Keratinocyte (primary cell): Measurements from ENCODE around the gene COTL1. TPM values are rescaled to one million over a fixed set of nuclear protein-coding genes. Genes with fewer than 3 reads are reported as not detected.

Experiments
- DNase-seq: peaks from one replicate; pipeline ENCODE4 v3.0.0-alpha.2; 2011; ENCODE audit warnings: low read depth, missing footprints, low spot score
- FAIRE-seq: peaks from 2 replicates; lab custom pipeline; 2011; peaks lifted over from hg19 to GRCh38; lab: Jason Lieb, UNC
- H2AFZ ChIP-seq: 2 replicates; pipeline ENCODE4 v1.6.0; 2012; ENCODE audit warnings: low read length, control low read depth, inconsistent platforms; ENCODE audit not compliant: control insufficient read depth
- H3K27ac ChIP-seq: 2 replicates; pipeline ENCODE4 v1.5.1; 2011; ENCODE audit warnings: low read length; ENCODE audit not compliant: control insufficient read depth, insufficient read depth
- H3K27me3 ChIP-seq: 3 replicates; pipeline ENCODE4 v1.6.0; 2011; ENCODE audit warnings: low read length; ENCODE audit not compliant: control insufficient read depth, insufficient read depth; ENCODE audit errors: extremely low read depth
- H3K36me3 ChIP-seq, 2 experiments: 2 replicates in 1 of 2; 3 replicates in 1 of 2; pipeline ENCODE4 v1.5.1; 2011; ENCODE audit warnings: low read length in 2 of 2, mild to moderate bottlenecking in 1 of 2; ENCODE audit not compliant: control insufficient read depth in 2 of 2, insufficient read depth in 2 of 2; ENCODE audit errors: extremely low read depth in 1 of 2
- H3K4me1 ChIP-seq: 3 replicates; pipeline ENCODE4 v1.5.1; 2011; ENCODE audit warnings: low read length; ENCODE audit not compliant: control insufficient read depth, insufficient read depth; ENCODE audit errors: extremely low read depth
- H3K4me2 ChIP-seq: 3 replicates; pipeline ENCODE4 v1.6.0; 2011; ENCODE audit warnings: low read depth, low read length; ENCODE audit not compliant: control insufficient read depth, insufficient read depth; ENCODE audit errors: extremely low read depth
- H3K4me3 ChIP-seq, 3 experiments: fragments of 200-600 bp in 1 of 3; sonication (generic) in 1 of 3; 2 replicates in 2 of 3; 3 replicates in 1 of 3; pipeline ENCODE4 v1.5.1; 2011 to 2016; ENCODE audit warnings: low read length in 3 of 3, mild to moderate bottlenecking in 3 of 3, control low read depth in 2 of 3, inconsistent platforms in 1 of 3, low read depth in 1 of 3, mixed read lengths in 1 of 3, mixed run types in 1 of 3, moderate library complexity in 1 of 3; ENCODE audit not compliant: control insufficient read depth in 2 of 3, insufficient read depth in 2 of 3; ENCODE audit errors: extremely low read depth in 1 of 3
- H3K79me2 ChIP-seq: 2 replicates; pipeline ENCODE4 v1.6.0; 2012; ENCODE audit warnings: low read length; ENCODE audit not compliant: control insufficient read depth, insufficient read depth
- H3K9ac ChIP-seq: 3 replicates; pipeline ENCODE4 v1.6.0; 2011; ENCODE audit warnings: low read length; ENCODE audit not compliant: control insufficient read depth, insufficient read depth; ENCODE audit errors: extremely low read depth
- H3K9me1 ChIP-seq: 3 replicates; pipeline ENCODE4 v1.6.0; 2011; ENCODE audit warnings: low read length; ENCODE audit not compliant: control insufficient read depth, insufficient read depth; ENCODE audit errors: extremely low read depth
- H3K9me3 ChIP-seq: 2 replicates; pipeline ENCODE4 v1.5.1; 2012; ENCODE audit warnings: low read depth, low read length; ENCODE audit not compliant: control insufficient read depth
- H4K20me1 ChIP-seq: 3 replicates; pipeline ENCODE4 v1.6.0; 2011; ENCODE audit warnings: low read length; ENCODE audit not compliant: control insufficient read depth, insufficient read depth; ENCODE audit errors: extremely low read depth
- CTCF ChIP-seq, 3 experiments: IDR thresholded peaks in 1 of 3; conservative IDR thresholded peaks in 1 of 3; optimal IDR thresholded peaks in 1 of 3; 2 replicates in 2 of 3; 3 replicates in 1 of 3; pipeline versions ENCODE3 to v1.5.1; 2011; ENCODE audit warnings: low read length in 3 of 3, mild to moderate bottlenecking in 3 of 3, moderate library complexity in 2 of 3, control low read depth in 1 of 3, inconsistent platforms in 1 of 3; ENCODE audit not compliant: insufficient read depth in 2 of 3; ENCODE audit errors: extremely low read depth in 1 of 3
- EZH2 ChIP-seq: IDR thresholded peaks from one replicate; pipeline ENCODE4 v1.6.1; 2012; ENCODE audit warnings: inconsistent platforms, mild to moderate bottlenecking, low read length, moderate library complexity
- dilution Hi-C: fragments of 300-500 bp; cut with MboI; formaldehyde crosslinking; loops from one replicate; pipeline ENCODE4 v1.7.0; 2020; ENCODE audit warnings: low sequenced_read_pairs; ENCODE audit not compliant: extremely low pct_ligation_motif_present
- polyA plus RNA-seq, 5 experiments: library from polyadenylated mRNA; depleted of rRNA in 3 of 5; stranded (reverse) in 3 of 5; stranded (forward) in 1 of 5; unstranded in 1 of 5; fragments of >200 nt; gene quantifications; 1 replicate in 1 of 5; 2 replicates in 3 of 5; 3 replicates in 1 of 5; pipeline versions ENCODE4 v1.2.1 to v1.2.3, GENCODE V29; 2011 to 2012; ENCODE audit warnings: missing spikeins in 2 of 5, low read depth in 1 of 5, low replicate concordance in 1 of 5

The COTL1 gene
- polyA plus RNA-seq, 1 donor (not counting 4 experiments of a cell fraction or from before 2014, with no cell fraction given): 116 TPM

- H3K36me3 ChIP-seq: peaks cover 7 to 17% of the 10 kb centered on the region in 2 experiments
- H3K9ac ChIP-seq: peak overlapping the region; percentile 39
- H3K9me3 ChIP-seq: no peaks in the 10 kb centered on the region
- H3K4me2 ChIP-seq: peak overlapping the region; percentile 1
- peaks cover 26% of the 10 kb centered on the region for H3K4me1 ChIP-seq
- H3K27ac ChIP-seq: peak overlapping the region; percentile 73
- TF ChIP-seq EZH2 (no peak), CTCF (optimal IDR thresholded peaks at IDR 0.05 in 1 of 3, IDR thresholded peaks at IDR 0.05 in 1 of 3, conservative IDR thresholded peaks at IDR 0.05 in 1 of 3; ENCODE audit: extremely low read depth in 1 of 3, insufficient read depth in 2 of 3, low read length in 3 of 3) (no peak)
- H2AFZ ChIP-seq: no peak overlapping the region
- DNase-seq: peak; percentile 75
- peaks cover 3% of the 10 kb centered on the region for H3K9me1 ChIP-seq
- peaks cover 28% of the 10 kb centered on the region for H4K20me1 ChIP-seq
- H3K79me2 ChIP-seq: peaks cover 89% of the 10 kb centered on the region
- FAIRE-seq: peak; percentile 88
- H3K27me3 ChIP-seq: no peaks in the 10 kb centered on the region
- no peak overlapping the region for H3K4me3 ChIP-seq
- dilution Hi-C loops: no loop called here
Measured at GRCh38 chr16:84603140-84603816, 14.6 kb downstream of the COTL1 start.

GRCh38 chr16:84600343-84601229 lies 17.3 kb downstream of the COTL1 start:
- no peak overlapping the region for H3K4me3 ChIP-seq
- no peak for FAIRE-seq
- H3K4me1 ChIP-seq: peaks cover 18% of the 10 kb centered on the region
- DNase-seq: no peak
- dilution Hi-C loops: no loop called here
- peaks cover 36% of the 10 kb centered on the region for H4K20me1 ChIP-seq
- no peak overlapping the region for H2AFZ ChIP-seq
- no peak overlapping the region for H3K9ac ChIP-seq
- peaks cover 89% of the 10 kb centered on the region for H3K79me2 ChIP-seq
- H3K9me1 ChIP-seq: peaks cover 3% of the 10 kb centered on the region
- TF ChIP-seq CTCF (optimal IDR thresholded peaks at IDR 0.05 in 1 of 3, IDR thresholded peaks at IDR 0.05 in 1 of 3, conservative IDR thresholded peaks at IDR 0.05 in 1 of 3; ENCODE audit: extremely low read depth in 1 of 3, insufficient read depth in 2 of 3, low read length in 3 of 3): no peak
- TF ChIP-seq EZH2: no peak
- H3K9me3 ChIP-seq: no peaks in the 10 kb centered on the region
- no peak overlapping the region for H3K27ac ChIP-seq
- H3K4me2 ChIP-seq: no peak overlapping the region
- no peaks in the 10 kb centered on the region for H3K27me3 ChIP-seq
- H3K36me3 ChIP-seq: peaks cover 11 to 13% of the 10 kb centered on the region in 2 experiments
